Measurements from ENCODE around the gene C1orf232.

The C1orf232 gene
- 0 reads per million in 4 donors for total RNA-seq

DNA sequence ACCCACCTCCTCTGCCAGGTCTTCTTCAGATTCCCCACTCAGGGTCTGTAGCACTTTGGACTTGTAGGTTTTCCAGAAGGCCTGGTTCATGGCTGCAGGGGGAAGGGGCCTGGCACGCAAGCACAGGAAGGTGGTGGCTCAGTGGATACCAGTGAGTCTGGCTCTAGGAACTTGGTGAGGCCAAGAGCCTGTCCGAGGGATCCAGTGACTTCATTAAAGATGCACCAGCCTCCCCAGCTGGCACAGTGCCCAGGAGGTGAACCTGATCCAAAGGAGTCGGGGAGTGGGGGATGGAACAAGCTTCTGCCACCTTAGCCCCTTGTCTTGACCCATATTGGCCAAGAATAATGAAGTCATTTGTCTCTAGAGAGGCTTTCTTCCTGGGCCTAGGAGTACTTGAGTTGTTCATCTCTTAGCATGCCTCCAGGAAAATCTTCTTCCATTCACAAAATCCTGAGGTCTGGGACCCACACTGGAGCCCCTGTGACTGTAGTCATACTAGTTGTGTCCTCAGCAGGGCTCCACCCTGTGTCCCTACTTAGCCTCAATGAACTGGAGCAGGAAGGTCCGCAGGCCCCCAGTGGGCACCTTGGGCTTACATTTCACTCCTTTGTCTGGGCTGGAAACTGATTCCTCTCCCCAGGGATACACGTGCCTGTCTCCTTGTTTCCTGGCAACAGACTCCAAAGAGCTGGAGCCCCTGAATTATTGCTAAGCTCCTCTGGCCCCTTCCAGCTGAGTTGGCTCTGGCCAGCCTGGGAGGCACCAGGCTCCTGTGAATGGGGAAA, at the start of gene C1orf232:
TSS of gene C1orf232 (minus strand) at position 554 of the 788 bp plus-strand sequence. CDS start at position 90, 464 bp downstream.
- DNase-seq = no peak

- no peak for DNase-seq
Measured at GRCh38 chr1:26215246-26215645, 46.5 kb upstream of the C1orf232 start.

DNA sequence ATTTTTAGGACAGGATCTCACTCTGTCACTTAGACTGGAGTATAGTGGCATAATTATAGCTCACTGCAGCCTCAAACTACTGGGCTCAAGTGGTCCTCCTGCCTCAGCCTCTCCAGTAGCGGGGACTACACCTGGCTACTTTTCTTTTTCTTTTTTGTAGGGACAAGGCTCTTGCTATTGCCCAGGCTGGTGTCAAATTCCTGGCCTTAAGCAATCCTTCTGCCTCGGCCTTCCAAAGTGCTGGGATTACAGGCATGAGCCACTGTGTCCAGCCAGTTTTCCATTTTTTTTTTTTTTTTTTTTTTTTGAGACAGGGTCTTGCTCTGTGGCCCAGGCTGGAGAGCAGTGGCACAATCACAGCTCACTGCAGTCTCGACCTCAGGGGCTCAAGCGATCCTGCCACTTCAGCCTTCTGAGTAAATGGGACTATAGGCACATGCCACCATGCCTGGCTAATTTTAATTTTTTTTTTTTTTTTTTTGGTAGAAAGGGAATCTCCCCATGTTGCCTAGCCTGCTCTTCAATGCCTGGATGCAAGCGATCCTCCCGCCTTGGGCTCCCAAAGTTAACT, 44.7 kb upstream of the C1orf232 start:
- DNase-seq = no peak

GRCh38 chr1:26212726-26213125, 44.0 kb upstream of the C1orf232 start:
- no peak for DNase-seq

- no peak for DNase-seq
Measured at GRCh38 chr1:26210147-26210870, 41.5 kb upstream of the C1orf232 start.

DNA sequence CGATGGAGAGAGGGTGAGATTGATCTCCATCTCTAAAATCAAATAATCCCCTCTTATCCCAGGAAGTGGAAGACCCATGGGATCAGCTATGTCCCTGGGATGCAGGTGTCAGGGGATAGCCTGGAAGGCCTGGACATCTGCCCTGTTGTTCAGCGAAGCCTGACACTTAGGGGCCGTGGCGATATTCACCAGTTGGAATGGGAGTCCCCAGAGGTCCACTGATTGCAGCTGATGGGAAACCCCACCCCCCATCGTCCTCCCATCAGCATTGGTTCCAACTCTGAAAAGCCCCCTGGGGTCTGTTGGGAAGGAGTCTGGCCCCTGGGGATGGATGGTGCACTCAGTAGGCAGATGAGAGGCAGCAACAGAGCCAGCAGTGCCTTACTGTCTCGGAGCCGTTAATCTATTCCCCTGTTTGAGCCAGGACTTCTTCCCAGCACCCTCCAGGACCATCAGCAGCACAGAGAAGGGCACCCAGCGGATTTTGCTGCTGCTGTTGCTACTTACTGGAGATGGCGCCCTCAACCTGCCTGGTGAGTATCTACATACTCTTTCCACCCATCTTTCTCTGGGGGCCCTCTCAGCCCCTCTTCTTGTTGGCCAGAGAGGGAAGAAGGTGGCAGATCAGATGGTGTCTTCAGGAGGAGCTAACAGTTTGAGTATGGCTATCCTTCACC, 35.0 kb upstream of the C1orf232 start:
- DNase-seq = no peak

GRCh38 chr1:26200413-26200812, 31.6 kb upstream of the C1orf232 start:
- no peak for DNase-seq

DNA sequence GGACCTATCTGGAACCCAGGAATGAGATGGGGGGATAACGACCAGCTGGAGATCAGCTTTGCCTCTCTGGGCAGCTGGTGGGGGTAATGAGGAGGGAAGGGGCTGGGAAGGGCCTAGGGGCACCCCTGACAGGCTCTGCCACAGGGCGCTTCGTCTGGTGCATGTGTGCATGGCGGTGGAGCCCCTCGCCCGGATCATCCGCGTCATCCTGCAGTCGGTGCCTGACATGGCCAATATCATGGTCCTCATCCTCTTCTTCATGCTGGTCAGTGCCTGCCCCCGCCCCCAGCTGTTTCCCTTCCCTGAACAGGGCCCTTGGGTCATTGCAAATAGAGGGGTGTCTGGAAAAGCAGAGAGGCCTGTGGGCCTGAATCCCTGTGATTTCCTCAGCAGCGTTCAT, 29.1 kb upstream of the C1orf232 start:
- DNase-seq = no peak

DNA sequence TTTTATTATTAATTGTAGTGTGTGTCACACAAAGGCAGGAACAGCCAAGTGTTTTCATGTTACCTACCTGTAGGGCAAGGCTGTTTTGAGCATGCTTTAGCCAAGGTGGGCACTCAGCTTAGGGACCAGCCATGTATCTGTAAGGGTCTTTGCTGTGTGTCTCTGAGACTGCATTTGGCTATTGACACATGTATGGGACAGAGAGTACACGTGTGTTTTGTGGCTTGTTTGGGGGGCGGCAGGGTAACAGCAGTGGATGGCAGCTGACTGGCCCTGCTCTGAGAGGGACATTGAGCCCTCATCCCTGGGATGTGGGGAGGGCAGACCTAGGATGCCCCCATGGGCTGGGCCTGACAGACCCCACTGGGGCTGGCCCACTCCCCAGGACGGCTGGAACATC, 28.5 kb upstream of the C1orf232 start:
- DNase-seq = no peak

DNA sequence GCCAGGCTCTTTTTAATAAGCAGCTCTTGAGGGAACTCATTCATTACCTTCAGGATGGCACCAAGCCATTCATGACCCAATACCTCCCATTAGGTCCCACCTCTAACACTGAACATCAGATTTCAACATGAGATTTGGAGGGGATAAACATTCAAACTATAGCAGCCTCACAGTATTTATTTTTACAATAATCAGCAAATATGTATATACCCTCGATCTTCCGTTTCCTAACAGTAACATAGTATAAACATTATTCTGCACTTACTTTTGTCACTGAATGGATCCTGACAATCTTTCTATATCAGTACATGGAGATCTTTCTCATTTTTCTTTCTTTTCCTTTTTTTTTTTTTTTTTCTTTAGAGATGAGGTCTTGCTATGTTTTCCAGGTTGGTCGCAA, 27.0 kb upstream of the C1orf232 start:
- DNase-seq = no peak

DNA sequence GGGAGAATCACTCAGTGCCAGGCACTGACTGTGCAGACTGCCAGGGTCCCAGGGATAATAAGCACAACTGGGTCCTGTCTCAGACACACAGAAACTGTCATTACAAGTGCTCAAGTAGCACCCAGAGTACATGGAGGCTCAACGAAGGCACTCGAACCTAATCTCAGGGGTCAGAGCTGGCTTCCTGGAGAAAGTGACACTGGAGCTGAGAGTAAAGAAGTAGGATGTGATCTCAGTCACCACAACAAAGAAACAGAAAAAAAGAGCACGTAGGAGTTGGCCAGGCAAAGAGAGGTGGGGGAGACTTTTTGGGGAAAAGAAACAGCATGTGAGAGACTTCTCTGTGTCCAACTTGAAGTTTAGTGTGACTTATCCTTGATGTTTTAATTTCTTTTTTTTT, 23.0 kb upstream of the C1orf232 start:
- peak in 1 of 5 donors; percentile 46 for DNase-seq

GRCh38 chr1:26190373-26190987, 21.7 kb upstream of the C1orf232 start, which contains the start of gene CATSPER4:
Gene CATSPER4, plus strand, starts transcription at chr1:26190602. Its CDS starts 26 bp downstream, at chr1:26190628.
- DNase-seq = no peak

DNA sequence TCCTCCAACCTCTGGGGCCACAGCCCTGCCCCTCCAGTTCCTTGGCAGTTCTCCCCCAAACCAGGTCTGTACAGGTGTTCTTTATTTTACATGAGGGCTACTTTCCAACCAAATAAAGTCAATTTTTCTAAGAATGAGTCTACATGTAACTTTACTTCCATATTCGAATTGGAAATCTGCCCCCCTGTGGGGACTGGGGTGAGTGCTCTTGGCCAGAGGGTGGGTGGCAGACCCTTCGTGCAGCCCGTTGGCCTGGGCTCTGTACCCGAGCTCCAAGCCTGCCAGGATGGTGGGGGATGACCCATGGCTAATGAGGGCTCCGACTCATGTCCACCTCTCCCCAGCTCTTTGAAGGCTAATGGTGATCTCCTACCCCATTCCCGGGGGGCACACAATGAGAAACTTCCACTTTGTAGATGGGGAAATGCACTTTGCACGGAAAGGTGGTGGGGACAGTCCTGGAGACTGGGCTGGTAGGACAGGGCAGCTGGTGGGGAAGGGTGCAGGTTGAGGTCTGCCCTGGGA, 21.1 kb upstream of the C1orf232 start:
- DNase-seq = no peak

DNA sequence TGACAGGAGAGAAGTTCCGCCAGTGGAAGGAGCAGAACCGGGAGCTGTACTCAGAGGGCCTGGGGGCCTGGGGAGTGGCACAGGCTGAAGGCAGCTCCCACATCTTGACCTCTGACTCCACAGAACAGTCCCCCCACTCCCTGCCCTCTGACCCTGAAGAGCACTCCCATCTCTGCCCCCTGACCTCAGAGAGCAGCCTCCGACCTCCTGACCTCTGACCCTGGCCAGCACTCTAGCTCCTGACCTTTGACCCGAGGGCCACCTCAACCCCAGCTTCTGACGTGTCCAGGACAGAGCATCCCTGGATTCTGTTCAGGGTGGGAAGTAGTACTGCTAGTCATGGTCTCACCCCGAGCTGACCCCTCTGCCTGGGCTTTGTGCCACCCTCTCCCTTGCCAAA, 20.6 kb upstream of the C1orf232 start:
- DNase-seq = no peak

GRCh38 chr1:26188477-26188876, 19.7 kb upstream of the C1orf232 start:
- no peak for DNase-seq

DNA sequence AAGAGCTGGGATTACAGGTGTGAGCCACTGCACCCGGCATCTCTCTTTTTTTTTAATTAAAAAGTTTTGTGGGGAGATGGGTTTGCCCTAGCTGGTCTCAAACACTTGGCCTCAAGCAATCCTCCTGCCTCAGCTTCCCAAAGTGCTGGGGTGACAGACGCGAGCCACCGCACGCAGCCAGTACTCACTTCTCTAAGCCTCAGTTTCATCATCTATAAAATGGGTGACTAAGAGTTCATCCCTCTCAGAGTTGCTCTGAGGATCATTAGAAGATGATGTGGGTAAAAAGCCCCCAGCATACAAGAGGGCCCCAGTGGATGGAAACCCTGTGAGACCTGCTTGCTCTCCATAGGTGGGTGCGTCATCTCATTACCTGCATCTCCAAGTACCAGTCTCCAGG, 19.1 kb upstream of the C1orf232 start:
- DNase-seq = no peak

- DNase-seq = no peak
Measured at GRCh38 chr1:26184883-26185282, 16.1 kb upstream of the C1orf232 start.

GRCh38 chr1:26184086-26184485, 15.3 kb upstream of the C1orf232 start:
- no peak for DNase-seq

DNA sequence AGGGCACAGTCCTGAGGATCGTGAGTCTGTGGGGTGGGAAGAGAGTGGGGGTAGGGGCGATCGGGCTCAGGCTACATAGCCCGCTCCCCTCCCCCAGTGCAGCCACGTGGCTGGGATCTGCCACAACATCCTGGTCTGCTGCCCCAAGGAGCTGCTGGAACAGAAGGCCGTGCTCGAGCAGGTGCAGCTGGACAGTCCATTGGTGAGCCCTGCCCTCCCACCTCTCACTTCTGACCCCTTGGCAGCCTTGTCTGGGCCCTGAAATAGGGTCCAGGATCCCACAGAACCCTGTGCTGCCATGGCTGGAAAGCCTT, 13.6 kb upstream of the C1orf232 start:
- DNase-seq = no peak

DNA sequence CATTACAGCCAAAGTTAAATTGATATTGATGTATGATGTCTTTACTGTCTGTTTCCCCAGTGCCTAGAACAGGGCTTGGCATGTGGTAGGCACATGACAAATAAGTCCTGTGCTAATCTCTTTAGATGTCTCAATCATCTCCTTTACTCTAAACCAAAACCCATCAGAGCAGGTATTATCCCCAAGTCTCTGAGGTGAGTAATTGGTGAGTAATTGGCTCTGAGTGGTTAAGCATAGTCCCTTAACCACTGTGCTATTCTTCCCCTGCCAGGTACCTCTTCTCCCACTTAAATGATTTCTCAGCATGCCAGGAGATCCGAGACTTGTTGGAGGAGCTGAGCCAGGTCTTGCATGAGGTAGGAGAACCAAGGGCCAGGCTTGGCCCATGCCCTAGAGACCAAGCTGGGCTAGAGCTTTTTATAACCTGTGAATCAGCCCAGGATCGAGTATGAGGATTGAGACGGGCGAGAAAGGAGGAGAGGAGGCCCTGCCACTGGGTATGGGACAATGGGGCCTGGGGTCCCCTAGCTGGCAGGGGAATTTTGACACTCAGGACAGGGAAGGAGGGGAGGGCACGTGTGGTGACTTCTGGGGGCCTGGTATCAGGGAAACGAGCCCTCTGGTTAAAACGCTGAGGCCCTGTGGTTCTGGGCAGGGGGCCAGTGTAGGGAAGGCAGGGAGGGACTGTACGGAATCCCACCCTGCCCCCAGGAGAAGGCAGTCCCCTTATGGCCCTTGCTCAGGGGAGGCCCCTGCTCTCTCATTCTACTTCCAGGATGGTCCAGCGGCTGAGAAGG, 13.0 kb upstream of the C1orf232 start:
- no peak for DNase-seq

GRCh38 chr1:26180010-26180506, 11.3 kb upstream of the C1orf232 start:
- no peak for DNase-seq
